Dermis lymphatic vessel endothelial cell (primary cell): ENCODE data around the gene IQCK. TPM values are rescaled to one million over a fixed set of nuclear protein-coding genes. Genes with fewer than 3 reads are reported as not detected.

ENCODE experiments used
- total RNA-seq: library from RNA; depleted of rRNA; stranded (reverse); fragments of >200 nt; gene quantifications from 2 replicates; pipeline ENCODE4 v1.2.1, GENCODE V29; 2014

The IQCK gene, protein sequence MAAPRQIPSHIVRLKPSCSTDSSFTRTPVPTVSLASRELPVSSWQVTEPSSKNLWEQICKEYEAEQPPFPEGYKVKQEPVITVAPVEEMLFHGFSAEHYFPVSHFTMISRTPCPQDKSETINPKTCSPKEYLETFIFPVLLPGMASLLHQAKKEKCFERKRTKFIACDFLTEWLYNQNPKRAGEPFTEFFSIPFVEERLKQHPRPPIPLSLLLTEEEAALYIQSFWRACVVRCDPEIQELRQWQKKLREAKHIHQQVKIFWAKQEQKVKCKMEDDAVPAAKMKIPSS
- total RNA-seq, result 8.9 and 9.2 TPM in 2 replicates

DNA sequence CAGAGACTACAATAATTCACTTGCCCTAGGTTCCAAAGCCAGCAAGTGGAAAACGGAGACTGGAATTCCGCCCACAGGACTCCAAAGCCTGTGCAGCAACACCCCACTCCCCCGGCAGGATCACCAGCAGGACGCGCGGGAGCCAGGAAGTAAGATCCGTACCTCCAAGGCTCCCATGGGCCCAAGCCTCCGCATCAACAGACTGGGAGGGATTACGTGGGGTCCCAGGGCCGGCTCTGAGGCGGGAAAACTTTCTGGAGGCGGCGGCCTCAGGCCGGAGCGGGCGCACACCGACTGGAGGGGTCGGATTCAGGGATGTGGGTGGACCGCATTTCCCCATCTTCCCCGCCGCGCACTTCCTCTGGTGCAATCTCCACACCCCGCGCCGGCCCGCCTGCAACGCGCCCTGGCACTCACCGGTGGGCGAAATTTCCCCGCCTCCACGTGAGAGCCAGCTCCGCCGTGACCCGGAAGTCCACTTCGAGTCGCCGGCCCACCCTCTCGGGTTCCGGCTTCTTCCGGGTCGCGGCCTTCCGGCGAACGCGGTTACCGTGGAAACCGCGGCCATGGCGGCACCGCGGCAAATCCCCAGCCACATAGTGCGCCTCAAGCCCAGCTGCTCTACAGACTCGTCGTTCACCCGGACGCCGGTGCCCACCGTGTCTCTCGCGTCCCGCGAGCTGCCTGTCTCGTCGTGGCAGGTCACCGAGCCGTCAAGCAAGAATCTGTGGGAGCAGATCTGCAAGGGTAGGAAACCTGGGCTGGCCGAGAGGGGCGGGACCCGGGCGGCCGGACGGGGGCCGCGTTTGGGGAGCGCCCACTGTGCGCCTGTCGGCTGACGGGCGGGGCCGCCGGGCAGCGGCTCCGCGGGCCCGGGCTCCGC, at the start of gene IQCK, which contains the start of gene KNOP1:
IQCK (plus strand) TSS at position 531 of the 883 bp plus-strand sequence; CDS start at position 567, 36 bp downstream.
KNOP1 (minus strand) TSS at position 487 of the 883 bp plus-strand sequence. CDS start 3,192 bp downstream, outside the sequence.

DNA sequence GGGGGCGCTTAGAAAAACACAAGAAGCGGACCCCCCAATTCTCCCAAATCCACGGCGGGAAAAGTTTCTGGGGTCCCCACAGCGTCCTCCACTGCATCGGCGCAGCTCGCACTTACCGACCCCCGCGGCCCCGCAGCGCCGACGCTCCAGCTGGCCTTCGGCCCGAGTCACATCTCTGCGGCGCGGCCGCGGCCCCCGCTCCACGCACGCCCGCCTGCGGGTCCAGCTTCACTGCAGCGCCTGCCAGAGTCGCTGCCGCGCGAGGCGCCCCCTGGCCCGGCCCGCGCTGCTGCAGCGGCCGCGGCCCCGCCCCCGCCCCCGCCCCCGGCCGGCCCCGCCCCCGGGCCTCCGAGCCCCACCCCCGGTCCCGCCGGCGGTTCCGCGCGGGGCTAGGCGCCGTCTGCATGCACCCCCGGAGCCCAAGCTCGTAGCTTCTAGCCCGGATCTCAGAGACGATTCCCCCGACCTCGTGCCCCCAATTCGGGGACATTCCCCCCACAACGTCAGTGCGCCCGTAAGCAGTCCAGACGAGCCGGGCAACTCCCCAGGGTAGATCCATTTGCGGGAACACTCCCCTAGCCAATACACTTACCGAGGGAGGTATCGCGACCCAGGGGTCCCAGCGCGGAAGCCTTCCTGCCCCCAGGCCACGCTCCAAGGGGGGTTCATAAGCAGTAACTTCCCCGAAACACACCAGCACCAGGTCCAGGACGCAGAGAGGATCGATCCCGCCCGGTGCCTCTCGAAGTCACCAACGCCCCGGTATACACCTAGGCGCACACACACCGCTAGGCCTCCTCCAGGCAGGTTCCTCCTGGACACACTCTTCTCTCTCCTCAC, 166.8 kb downstream of the IQCK start, which contains the start of gene GPRC5B:
GPRC5B (minus strand) TSS at position 238 of the 840 bp plus-strand sequence. CDS start 12,003 bp downstream, outside the sequence.

Other genes starting within 250 kb of the IQCK start
- 23.9 and 25.2 TPM in 2 replicates for gene GDE1, start 196.2 kb upstream of the IQCK start, total RNA-seq
- gene CCP110, start 194.3 kb upstream of the IQCK start, total RNA-seq, result 6.7 and 10.3 TPM in 2 replicates
- 37.9 and 44.6 TPM in 2 replicates for gene VPS35L, start 162.6 kb upstream of the IQCK start, total RNA-seq
- 8.9 and 9.7 TPM in 2 replicates for gene KNOP1, start within 50 bp of the IQCK start, total RNA-seq
- 37.6 and 55.0 TPM in 2 replicates for gene GPRC5B, start 166.6 kb downstream of the IQCK start, total RNA-seq